CD4-positive, alpha-beta T cell treated with Interleukin-4 for 4 hours (primary cell): ENCODE results near the gene VMO1.

Experiments
- DNase-seq: peaks from one replicate; pipeline ENCODE4 v3.0.0-alpha.2; 2020

Gene VMO1

GRCh38 chr17:4796552-4796920 lies 10.4 kb upstream of the VMO1 start:
- no peak for DNase-seq

DNA sequence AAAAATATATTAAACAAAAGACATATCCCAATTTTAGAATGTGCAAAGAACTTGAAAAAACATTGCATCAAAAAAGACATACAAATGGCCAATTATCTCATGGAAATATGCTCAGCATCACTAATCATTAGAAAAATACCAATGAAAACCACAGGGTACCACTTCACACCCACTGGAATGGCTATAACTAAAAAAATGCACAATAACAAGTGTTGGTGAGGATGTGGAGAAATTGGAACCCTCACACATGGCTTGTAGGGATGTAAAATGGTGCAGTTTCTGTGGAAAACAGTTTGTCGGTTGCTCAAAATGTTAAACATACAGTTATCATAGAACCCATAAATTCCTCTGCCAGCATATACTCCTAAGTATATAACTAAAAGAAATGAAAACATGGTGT lies 9.0 kb upstream of the VMO1 start:
- DNase-seq: no peak

GRCh38 chr17:4790705-4791088 lies 4.5 kb upstream of the VMO1 start:
- DNase-seq: no peak

GRCh38 chr17:4789951-4790704 lies 4.0 kb upstream of the VMO1 start:
- peak; percentile 85 for DNase-seq

GRCh38 chr17:4789701-4789950 lies 3.5 kb upstream of the VMO1 start:
- DNase-seq: no peak

DNA sequence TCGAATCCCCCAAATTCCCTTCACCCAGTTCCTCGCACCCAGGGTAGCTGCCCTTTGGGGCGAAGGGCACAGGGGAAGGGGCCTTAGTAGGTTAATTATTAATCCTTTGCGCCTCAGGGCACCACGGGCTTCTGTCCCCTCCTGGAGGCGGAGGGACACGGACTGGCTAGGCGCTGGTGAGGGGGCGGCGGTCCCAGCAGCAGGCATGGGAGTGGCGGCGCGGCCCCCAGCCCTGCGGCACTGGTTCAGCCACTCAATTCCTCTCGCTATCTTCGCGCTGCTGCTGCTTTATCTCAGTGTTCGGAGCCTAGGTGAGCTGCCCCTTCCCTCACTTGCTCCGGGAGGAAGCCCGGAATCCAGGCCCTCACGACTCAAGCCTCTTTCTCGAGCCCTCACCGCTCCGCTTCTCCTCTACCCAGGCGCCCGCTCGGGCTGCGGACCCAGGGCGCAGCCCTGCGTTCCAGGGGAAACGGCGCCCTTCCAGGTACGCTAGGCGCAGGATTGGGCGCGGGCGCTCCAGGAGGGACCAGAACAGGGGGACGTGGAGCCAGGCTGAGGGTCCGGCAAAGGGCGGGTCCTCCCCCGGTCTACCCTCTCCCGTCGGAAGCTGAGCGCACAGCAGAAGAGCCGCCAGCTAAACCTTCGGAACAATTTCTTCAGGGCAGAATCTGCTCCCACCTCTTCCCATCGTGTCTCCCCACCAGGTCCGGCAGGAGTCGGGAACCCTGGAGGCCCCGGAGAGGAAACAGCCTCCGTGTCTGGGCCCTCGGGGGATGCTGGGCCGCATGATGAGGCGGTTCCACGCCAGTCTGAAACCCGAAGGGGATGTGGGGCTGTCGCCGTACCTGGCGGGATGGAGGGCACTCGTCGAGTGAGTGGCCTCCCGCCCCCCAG lies 2.9 kb upstream of the VMO1 start, which contains the start of gene GLTPD2:
GLTPD2 (plus strand) TSS at position 158 of the 894 bp plus-strand sequence; CDS start at position 206, 48 bp downstream.
- DNase-seq: no peak

- no peak for DNase-seq
Observed at GRCh38 chr17:4788159-4788806, 2.1 kb upstream of the VMO1 start.

DNA sequence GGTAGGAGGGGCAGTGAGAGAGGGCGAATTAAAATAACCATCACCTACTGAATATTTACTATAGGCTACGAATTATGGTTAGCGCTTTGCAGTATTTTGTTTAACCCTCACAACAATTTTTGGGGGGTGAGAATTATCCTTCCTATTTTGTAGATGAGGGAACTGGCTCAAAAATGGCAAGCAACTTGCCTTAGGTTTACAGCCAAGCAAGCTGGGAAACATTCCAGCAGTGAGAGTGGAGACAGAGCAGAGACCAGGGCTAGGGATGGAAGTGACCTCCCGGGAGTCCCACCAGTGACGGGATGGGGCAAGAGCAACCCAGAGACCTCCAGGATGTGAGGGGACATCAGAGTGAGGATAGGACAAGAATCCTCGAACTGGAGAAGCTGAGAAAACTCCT lies 352 bp upstream of the VMO1 start:
- no peak for DNase-seq

GRCh38 chr17:4785311-4786105 lies 656 bp downstream of the VMO1 start:
- DNase-seq: no peak

GRCh38 chr17:4782652-4783051 lies 3.5 kb downstream of the VMO1 start:
- no peak for DNase-seq

DNA sequence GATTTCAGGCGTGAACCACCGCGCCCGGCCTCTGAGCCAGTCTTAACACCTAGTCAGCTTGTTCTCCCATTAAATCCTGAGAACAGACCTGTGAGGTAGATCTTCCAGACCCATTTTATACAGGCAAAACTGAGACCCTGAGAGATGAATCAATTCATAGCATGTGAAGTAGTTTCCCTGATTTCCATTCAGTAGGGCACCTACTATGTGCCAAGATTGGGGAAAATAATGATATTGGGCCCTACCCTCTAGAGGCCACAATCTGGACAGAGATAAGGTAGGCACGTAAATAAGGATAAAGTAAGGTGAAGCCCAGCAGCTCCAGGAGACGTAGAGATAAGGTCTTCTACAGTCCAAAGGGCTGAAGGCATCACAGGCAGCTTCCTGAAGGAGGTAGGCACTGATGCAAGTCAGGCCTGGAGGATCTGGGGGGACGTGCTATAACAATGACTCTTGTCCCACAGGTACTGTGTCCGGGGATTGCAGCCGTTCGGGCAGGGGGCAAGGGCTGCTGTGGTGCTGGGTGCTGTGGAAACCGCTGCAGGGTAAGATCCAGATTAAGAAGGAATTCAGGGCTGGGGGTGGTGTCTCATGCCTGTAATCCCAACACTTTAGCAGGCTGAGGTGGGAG lies 5.7 kb downstream of the VMO1 start:
- no peak for DNase-seq

DNA sequence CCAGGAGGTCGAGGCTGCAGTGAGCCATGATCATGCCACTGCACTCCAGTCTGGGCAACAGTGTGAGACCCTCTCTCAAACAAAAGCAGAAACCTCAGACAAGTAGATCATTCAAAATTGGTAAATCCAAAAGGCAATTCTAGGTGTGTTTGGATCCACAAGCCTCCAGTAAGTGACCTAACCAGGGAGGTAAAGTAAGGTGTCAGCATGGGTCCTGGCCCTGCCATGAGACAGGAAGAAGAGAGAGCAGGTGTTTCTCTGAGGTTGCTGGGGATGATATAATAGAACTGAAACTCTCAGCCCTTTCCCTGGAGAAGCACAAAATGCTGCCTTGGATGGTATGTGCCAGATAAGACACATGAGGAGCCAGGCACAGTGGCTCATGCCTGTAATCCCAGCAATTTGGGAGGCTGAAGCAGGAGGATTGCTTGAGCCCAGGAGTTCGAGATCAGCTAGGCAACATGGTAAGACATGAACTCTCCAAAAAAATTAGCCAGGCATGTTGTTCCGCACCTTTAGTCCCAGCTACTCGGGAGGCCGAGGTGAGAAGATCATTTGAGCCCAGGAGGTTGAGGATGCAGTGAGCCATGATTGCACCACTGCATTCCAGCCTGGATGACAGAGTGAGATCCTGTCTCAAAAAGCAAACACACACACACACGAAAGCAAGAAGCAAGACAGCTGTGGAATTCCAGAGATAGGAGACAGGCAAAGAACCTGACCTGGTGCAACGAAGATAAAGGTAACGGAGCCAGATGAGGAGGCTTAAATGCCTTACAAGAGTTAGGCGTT lies 8.0 kb downstream of the VMO1 start:
- no peak for DNase-seq

- DNase-seq: no peak
Observed at GRCh38 chr17:4772235-4772613, 13.9 kb downstream of the VMO1 start.

DNA sequence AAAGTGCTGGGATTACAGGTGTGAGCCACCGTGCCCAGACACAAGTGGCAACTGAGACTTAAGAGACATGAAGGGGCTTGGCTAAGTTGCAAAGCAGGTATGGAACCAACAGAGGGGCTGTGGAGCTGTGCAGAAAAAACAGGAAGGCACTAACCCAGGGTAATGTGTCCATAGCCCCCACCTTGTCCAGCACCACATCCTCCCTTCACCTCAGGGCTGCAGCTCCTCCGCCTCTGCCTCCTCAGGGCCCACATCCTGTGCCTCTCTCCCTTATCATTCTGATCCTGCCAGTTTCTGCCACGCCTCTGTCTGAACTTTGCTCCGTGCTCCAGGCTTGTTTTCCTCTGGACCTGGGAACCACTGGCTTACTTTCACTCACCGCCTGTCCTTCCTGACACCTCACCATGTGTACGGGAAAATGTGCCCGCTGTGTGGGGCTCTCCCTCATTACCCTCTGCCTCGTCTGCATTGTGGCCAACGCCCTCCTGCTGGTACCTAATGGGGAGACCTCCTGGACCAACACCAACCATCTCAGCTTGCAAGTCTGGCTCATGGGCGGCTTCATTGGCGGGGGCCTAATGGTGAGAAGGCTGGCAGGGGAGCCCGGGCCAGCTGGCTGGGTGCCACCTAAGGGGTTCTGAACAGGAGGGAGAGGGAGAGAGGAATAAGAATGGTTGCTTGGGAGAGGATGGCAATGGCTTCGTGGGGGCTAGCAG lies 14.5 kb downstream of the VMO1 start, which contains the start of gene TM4SF5:
TM4SF5 (plus strand) TSS at position 368 of the 716 bp plus-strand sequence; CDS start at position 405, 37 bp downstream.
- DNase-seq: no peak

DNA sequence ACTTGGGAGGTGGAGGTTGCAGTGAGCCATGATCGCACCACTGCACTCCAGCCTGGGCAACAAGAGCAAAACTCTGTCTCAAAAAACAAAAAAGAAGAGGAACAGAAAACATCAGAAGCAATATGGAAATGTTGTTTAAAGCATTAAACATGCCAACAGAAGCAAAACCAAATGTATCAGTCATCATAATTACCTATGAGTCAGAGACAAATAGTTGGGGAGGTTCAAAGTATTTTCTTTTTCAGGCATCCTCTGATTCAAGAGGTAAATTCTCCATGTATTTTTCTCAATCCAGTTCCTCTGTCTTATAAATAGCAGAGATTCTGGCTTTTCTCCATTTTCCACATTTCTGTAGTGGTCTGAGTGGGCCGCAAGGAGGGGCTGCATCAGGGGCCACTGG lies 16.5 kb downstream of the VMO1 start:
- no peak for DNase-seq

DNA sequence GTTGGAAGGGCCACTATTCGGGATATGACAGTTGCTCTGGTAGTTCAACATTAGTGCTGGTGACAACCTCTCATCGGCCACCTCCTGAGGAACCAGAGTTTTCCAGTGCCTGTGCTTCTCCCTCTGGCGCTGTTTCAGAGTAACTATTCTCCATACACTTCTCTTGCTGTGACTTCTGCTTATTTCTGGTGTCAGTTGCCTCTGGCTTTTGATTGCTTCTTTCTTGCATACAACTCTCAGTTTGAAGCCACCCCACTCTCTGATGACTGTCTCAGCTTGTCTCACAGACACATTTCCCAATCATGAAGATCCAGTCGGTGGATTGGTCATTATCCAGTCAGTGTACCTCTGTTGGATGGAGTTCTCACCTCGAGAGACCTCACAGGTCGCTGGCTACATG lies 17.9 kb downstream of the VMO1 start:
- DNase-seq: no peak

DNA sequence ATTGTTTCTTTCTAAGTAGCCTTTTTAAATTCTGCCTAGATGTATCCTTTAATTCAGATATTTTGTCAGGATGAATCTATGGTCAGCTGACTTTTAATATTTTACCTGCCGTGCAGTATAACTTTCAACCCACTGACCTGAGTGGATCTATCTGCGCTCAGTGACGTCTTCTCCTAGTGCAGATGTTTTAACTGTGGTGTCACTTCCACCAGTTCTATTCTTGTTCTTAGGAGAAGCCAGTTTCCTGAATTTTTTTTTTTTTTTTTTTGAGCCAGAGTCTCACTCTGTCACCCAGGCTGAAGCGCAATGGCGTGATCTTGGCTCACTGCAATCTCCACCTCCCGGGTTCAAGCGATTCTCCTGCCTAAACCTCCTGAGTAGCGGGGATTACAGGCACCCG lies 19.4 kb downstream of the VMO1 start:
- DNase-seq: no peak

DNA sequence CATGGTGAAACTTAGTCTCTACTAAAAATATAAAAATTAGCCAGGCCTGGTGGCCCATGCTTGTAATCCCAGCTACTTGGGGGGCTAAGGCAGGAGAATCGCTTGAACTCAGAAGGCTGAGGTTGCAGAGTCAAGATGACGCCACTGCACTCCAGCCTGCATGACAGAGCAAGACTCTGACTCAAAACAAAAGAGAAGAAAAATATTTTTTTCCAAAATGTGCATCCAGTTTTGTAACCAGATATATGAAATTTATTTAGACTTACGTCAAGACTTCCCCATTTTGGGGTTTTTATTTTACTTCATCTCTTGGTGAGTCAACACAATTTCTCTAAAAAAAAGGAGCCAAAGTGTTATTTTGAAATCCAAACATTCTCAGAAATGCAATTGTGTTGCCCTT lies 20.0 kb downstream of the VMO1 start:
- peak; percentile 11 for DNase-seq

DNA sequence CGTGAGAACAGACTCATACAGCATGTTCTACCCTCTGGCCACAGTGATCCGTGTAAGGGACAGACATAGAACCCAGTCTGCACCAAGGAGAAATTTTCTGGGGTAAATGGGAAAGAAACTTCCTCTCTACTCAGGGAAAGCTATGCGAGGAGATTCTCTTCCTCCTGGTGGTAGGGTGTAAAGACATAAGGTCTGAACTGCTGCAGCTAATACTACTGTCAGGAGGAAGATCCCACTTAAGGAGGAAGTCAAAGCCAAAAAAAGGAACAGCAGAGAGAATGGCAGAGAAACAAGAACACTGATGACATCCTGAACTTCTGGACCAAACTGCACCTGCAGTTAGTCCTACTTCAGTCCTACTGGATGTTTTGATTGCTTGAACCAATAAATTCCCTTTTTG lies 21.6 kb downstream of the VMO1 start:
- no peak for DNase-seq

GRCh38 chr17:4759776-4760236 lies 26.4 kb downstream of the VMO1 start:
- DNase-seq: no peak

- no peak for DNase-seq
Observed at GRCh38 chr17:4753392-4753791, 32.8 kb downstream of the VMO1 start.
